Upper lobe of left lung (tissue), 4 donors: Measurements from ENCODE around the gene MOCOS.

Experiments used
- CTCF ChIP-seq, 6 experiments: fragments of 450-650 bp in 4 of 6; fragments of 200-600 bp in 2 of 6; sonication (generic) in 2 of 6; IDR thresholded peaks; one replicate each; pipeline ENCODE4 v1.5.1; 2016 to 2019; ENCODE audit warnings: antibody characterized with exemption in 6 of 6
- POLR2A ChIP-seq, 4 donors: fragments of 450-650 bp; IDR thresholded peaks; one replicate each; pipeline ENCODE4 v1.5.1; 2016 to 2017; ENCODE audit warnings: antibody characterized with exemption in 4 of 4, mild to moderate bottlenecking in 2 of 4

GRCh38 chr18:36275561-36275960, 88.3 kb downstream of the MOCOS start:
- TF ChIP-seq CTCF (IDR thresholded peaks at IDR 0.05) (no peak), POLR2A (IDR thresholded peaks at IDR 0.05) (no peak)
